NT2/D1 (cell line): ENCODE results near the gene WDSUB1.

Source experiments
- YY1 ChIP-seq: IDR thresholded peaks from 2 replicates; pipeline ENCODE4 v1.6.1; 2011; ENCODE audit not compliant: insufficient read length, insufficient read depth
- ZNF274 ChIP-seq: IDR thresholded peaks from 2 replicates; pipeline ENCODE4 v1.6.1; 2011; ENCODE audit warnings: mild to moderate bottlenecking, low read depth, low read length

GRCh38 chr2:159326569-159327255, 40.2 kb upstream of the WDSUB1 start:
- TF ChIP-seq ZNF274 (no peak), YY1 (no peak)
